AG09319 (cell line): Measurements from ENCODE around the gene KCNC4.

Experiments
- DNase-seq: peaks from one replicate; pipeline ENCODE4 v3.0.0-alpha.2; 2010; ENCODE audit warnings: low read depth; ENCODE audit errors: extremely low read depth
- CTCF ChIP-seq: IDR thresholded peaks from 2 replicates; pipeline ENCODE4 v1.5.1; 2011; ENCODE audit warnings: low read depth, mild to moderate bottlenecking, inconsistent platforms, low read length, moderate library complexity

KCNC4 gene

GRCh38 chr1:110235834-110236682, 25.9 kb downstream of the KCNC4 start:
- DNase-seq, result peak; percentile 20
- no peak for TF ChIP-seq CTCF

- no peak for DNase-seq
- no peak for TF ChIP-seq CTCF
Observed at GRCh38 chr1:110237386-110238152, 27.5 kb downstream of the KCNC4 start.

- no peak for TF ChIP-seq CTCF
- no peak for DNase-seq
Observed at GRCh38 chr1:110239441-110240430, 29.6 kb downstream of the KCNC4 start.

GRCh38 chr1:110240476-110241210, 30.5 kb downstream of the KCNC4 start:
- no peak for DNase-seq
- TF ChIP-seq CTCF, result no peak

GRCh38 chr1:110241516-110241915, 31.4 kb downstream of the KCNC4 start:
- no peak for DNase-seq
- TF ChIP-seq CTCF, result no peak

GRCh38 chr1:110242062-110242461, 31.9 kb downstream of the KCNC4 start:
- DNase-seq, result no peak

More at GRCh38 chr1:110242062-110242461, 31.9 kb downstream of the KCNC4 start:
- no peak for TF ChIP-seq CTCF
